NCI-H82 treated with DMSO at 0.1 percent for 48 hours (cell line): ENCODE results near the gene CABP4.
"Not testable (repeated sequence)": the region's sequence is repeated elsewhere in the genome, so short reads cannot be mapped to it uniquely, and the experiment has no call there.

Experiments
- DNase-seq: peaks from one replicate; lab custom pipeline; 2025; ENCODE audit not compliant: unreplicated experiment; lab: John Stamatoyannopoulos, UW

The CABP4 gene

GRCh38 chr11:67419325-67420049, 35.7 kb upstream of the CABP4 start:
- DNase-seq, result no peak

GRCh38 chr11:67420147-67420645, 35.0 kb upstream of the CABP4 start:
- no peak for DNase-seq

- DNase-seq, result peak; percentile 60
Measured at GRCh38 chr11:67420646-67421429, 34.3 kb upstream of the CABP4 start.

GRCh38 chr11:67421430-67422031, 33.6 kb upstream of the CABP4 start:
- DNase-seq, result no peak

GRCh38 chr11:67422891-67423290, 32.3 kb upstream of the CABP4 start:
- no peak for DNase-seq

- no peak for DNase-seq
Measured at GRCh38 chr11:67423466-67423865, 31.7 kb upstream of the CABP4 start.

- no peak for DNase-seq
Measured at GRCh38 chr11:67423891-67424613, 31.1 kb upstream of the CABP4 start.

GRCh38 chr11:67427364-67427859, 27.7 kb upstream of the CABP4 start:
- DNase-seq, result not testable (repeated sequence)

- peak; percentile 86 for DNase-seq
Measured at GRCh38 chr11:67428052-67429001, 26.8 kb upstream of the CABP4 start, which contains the start of gene RPS6KB2. Gene RPS6KB2 (plus strand): TSS chr11:67428494. CDS start chr11:67428546, 52 bp downstream.

- DNase-seq, result no peak
Measured at GRCh38 chr11:67429038-67429668, 26.0 kb upstream of the CABP4 start.

- DNase-seq, result no peak
Measured at GRCh38 chr11:67429722-67430121, 25.4 kb upstream of the CABP4 start.

GRCh38 chr11:67431346-67432249, 23.6 kb upstream of the CABP4 start:
- DNase-seq, result no peak

- no peak for DNase-seq
Measured at GRCh38 chr11:67432655-67433349, 22.4 kb upstream of the CABP4 start.

GRCh38 chr11:67433536-67434394, 21.4 kb upstream of the CABP4 start:
- no peak for DNase-seq

GRCh38 chr11:67434395-67434881, 20.7 kb upstream of the CABP4 start:
- DNase-seq, result no peak

GRCh38 chr11:67435031-67435726, 20.0 kb upstream of the CABP4 start:
- no peak for DNase-seq
